MCF 10A (cell line): ENCODE results near the gene CEL. TPM values are rescaled to one million over a fixed set of nuclear protein-coding genes. Genes with fewer than 3 reads are reported as not detected.

ENCODE experiments used
- BruUV-seq: library from RNA; stranded (reverse); fragments of 400-500 nt; replicated peaks from 2 replicates; lab custom pipeline; 2021; lab: Mats Ljungman, UMichigan
- CTCF ChIA-PET: fragments of 300-600 bp; sonication (Branson Sonifier 250); formaldehyde crosslinking; extraction: SDS; loops from one replicate; lab custom pipeline; 2021; ENCODE audit warnings: antibody characterized with exemption, inconsistent platforms; lab: Yijun Ruan, JAX
- POLR2A ChIA-PET: fragments of 300-600, 350-650 bp; sonication (Branson Sonifier 250); formaldehyde crosslinking; extraction: SDS; loops from one replicate; lab custom pipeline; 2020; ENCODE audit warnings: antibody characterized with exemption, inconsistent platforms; lab: Yijun Ruan, JAX
- DNase-seq: peaks from one replicate; pipeline ENCODE4 v3.0.0-alpha.2; 2018; ENCODE audit not compliant: unreplicated experiment
- H3K27ac Mint-ChIP-seq: one replicate; pipeline ENCODE4 v1.8.0; 2022; ENCODE audit warnings: mild to moderate bottlenecking, low read depth, mixed read lengths; ENCODE audit not compliant: unreplicated experiment
- H3K27me3 Mint-ChIP-seq: one replicate; pipeline ENCODE4 v1.8.0; 2022; ENCODE audit warnings: mixed read lengths; ENCODE audit not compliant: insufficient read depth, unreplicated experiment
- H3K36me3 Mint-ChIP-seq: one replicate; pipeline ENCODE4 v1.8.0; 2022; ENCODE audit warnings: mild to moderate bottlenecking, moderate library complexity, mixed read lengths; ENCODE audit not compliant: insufficient read depth, unreplicated experiment
- H3K4me1 Mint-ChIP-seq: one replicate; pipeline ENCODE4 v1.8.0; 2022; ENCODE audit warnings: mixed read lengths; ENCODE audit not compliant: insufficient read depth, unreplicated experiment
- H3K4me3 Mint-ChIP-seq: one replicate; pipeline ENCODE4 v1.8.0; 2022; ENCODE audit warnings: mild to moderate bottlenecking, moderate library complexity, mixed read lengths; ENCODE audit not compliant: unreplicated experiment
- H3K9me3 Mint-ChIP-seq: one replicate; pipeline ENCODE4 v1.8.0; 2022; ENCODE audit warnings: mixed read lengths; ENCODE audit not compliant: unreplicated experiment
- CTCF ChIP-seq: fragments of 200-600 bp; IDR thresholded peaks from one replicate; pipeline ENCODE4 v1.8.0; 2022; ENCODE audit warnings: antibody characterized with exemption, mild to moderate bottlenecking; ENCODE audit not compliant: unreplicated experiment
- intact Hi-C: fragments of 100-400 bp; cut with micrococcal nuclease; formaldehyde crosslinking; loops from 2 replicates; pipeline ENCODE4 v1.14.1; 2022
- total RNA-seq: library from RNA; stranded (reverse); gene quantifications from 2 replicates; pipeline ENCODE4 v1.2.3, GENCODE V29; 2022

The CEL gene
- total RNA-seq, 1 experiment from 2014 or later = 1.9 TPM

GRCh38 chr9:133117271-133118178 lies 55.7 kb downstream of the CEL start:
- no peak overlapping the region for H3K27ac Mint-ChIP-seq
- DNase-seq = no peak
- intact Hi-C loops = no loop called here
- no peaks in the 10 kb centered on the region for H3K27me3 Mint-ChIP-seq
- peaks cover 20% of the 10 kb centered on the region for H3K4me1 Mint-ChIP-seq
- ChIA-PET POLR2A (interaction anchor here (1.0 to 3.4 kb wide), 4 partner anchors 17 to 87 kb away, joined by 4 to 21 read pairs (median 8); partner anchors contain the start of gene GTF3C5), CTCF (interaction anchor here (0.5 to 8.6 kb wide), 6 partner anchors 7 to 335 kb away, joined by 3 to 132 read pairs (median 5); no protein-coding TSS in a partner anchor)
- BruUV-seq = no TSS peak
- TF ChIP-seq CTCF = no peak
- no peaks in the 10 kb centered on the region for H3K9me3 Mint-ChIP-seq
- peaks cover 14% of the 10 kb centered on the region for H3K36me3 Mint-ChIP-seq
- H3K4me3 Mint-ChIP-seq = no peak overlapping the region

GRCh38 chr9:133118179-133118520 lies 56.4 kb downstream of the CEL start:
- intact Hi-C loops = no loop called here
- H3K27me3 Mint-ChIP-seq = no peaks in the 10 kb centered on the region
- TF ChIP-seq CTCF = no peak
- CTCF ChIA-PET = interaction anchor here (1.6 to 8.6 kb wide), 3 partner anchors 8 to 28 kb away, joined by 6 to 132 read pairs (median 24); no protein-coding TSS in a partner anchor
- H3K4me3 Mint-ChIP-seq = no peak overlapping the region
- H3K27ac Mint-ChIP-seq = no peak overlapping the region
- peaks cover 20% of the 10 kb centered on the region for H3K4me1 Mint-ChIP-seq
- TSS peak; percentile 16 for BruUV-seq
- peaks cover 14% of the 10 kb centered on the region for H3K36me3 Mint-ChIP-seq
- no peak for DNase-seq
- no peaks in the 10 kb centered on the region for H3K9me3 Mint-ChIP-seq
- POLR2A ChIA-PET = interaction anchor here (0.8 to 3.4 kb wide), 5 partner anchors 13 to 87 kb away, joined by 3 to 21 read pairs (median 7); partner anchors contain the start of gene GTF3C5

GRCh38 chr9:133118568-133118967 lies 56.8 kb downstream of the CEL start:
- H3K27ac Mint-ChIP-seq = no peak overlapping the region
- H3K4me1 Mint-ChIP-seq = peaks cover 20% of the 10 kb centered on the region

More at GRCh38 chr9:133118568-133118967, 56.8 kb downstream of the CEL start:
- Mint-ChIP-seq H3K36me3 (peaks cover 14% of the 10 kb centered on the region), H3K27me3 (no peaks in the 10 kb centered on the region), H3K4me3 (peak overlapping the region; percentile 66), H3K9me3 (no peaks in the 10 kb centered on the region)
- intact Hi-C loops = no loop called here
- ChIA-PET CTCF (interaction anchor here (1.6 to 8.6 kb wide), 3 partner anchors 9 to 27 kb away, joined by 6 to 132 read pairs (median 24); no protein-coding TSS in a partner anchor), POLR2A (interaction anchor here (0.8 to 3.4 kb wide), 4 partner anchors 14 to 88 kb away, joined by 3 to 21 read pairs (median 8); partner anchors contain the start of gene GTF3C5)
- BruUV-seq = no TSS peak
- no peak for TF ChIP-seq CTCF
- no peak for DNase-seq
